OCI-LY3 (cell line): ENCODE measurements around the gene FURIN.

ENCODE experiments used
- EZH2phosphoT487 ChIP-seq: fragments of 200-600 bp; shearing (Covaris generic); IDR thresholded peaks from 2 replicates; pipeline ENCODE4 v1.6.1; 2018; ENCODE audit warnings: antibody characterized with exemption, mixed run types, low read depth
- TF ChIP-seq, protein P1 (sequence below): fragments of 200-600, 300-600 bp; sonication (generic); IDR thresholded peaks from 2 replicates; pipeline ENCODE4 v1.5.1; 2014; ENCODE audit warnings: antibody characterized with exemption, low read length, low read depth

DNA sequence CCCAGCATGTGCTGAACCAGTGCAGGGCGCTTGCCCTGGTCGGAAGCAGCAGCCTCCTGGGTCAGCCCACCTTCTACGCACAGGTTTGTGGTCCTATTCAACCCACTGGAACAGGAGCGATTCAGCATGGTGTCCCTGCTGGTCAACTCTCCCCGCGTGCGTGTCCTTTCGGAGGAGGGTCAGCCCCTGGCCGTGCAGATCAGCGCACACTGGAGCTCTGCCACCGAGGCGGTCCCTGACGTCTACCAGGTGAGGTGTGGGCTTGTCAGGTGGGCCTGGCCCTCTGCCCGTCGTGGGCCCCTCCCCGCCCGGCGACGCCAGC is 42.9 kb downstream of the FURIN start:
- TF ChIP-seq, protein P1, sequence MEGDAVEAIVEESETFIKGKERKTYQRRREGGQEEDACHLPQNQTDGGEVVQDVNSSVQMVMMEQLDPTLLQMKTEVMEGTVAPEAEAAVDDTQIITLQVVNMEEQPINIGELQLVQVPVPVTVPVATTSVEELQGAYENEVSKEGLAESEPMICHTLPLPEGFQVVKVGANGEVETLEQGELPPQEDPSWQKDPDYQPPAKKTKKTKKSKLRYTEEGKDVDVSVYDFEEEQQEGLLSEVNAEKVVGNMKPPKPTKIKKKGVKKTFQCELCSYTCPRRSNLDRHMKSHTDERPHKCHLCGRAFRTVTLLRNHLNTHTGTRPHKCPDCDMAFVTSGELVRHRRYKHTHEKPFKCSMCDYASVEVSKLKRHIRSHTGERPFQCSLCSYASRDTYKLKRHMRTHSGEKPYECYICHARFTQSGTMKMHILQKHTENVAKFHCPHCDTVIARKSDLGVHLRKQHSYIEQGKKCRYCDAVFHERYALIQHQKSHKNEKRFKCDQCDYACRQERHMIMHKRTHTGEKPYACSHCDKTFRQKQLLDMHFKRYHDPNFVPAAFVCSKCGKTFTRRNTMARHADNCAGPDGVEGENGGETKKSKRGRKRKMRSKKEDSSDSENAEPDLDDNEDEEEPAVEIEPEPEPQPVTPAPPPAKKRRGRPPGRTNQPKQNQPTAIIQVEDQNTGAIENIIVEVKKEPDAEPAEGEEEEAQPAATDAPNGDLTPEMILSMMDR: no peak
- TF ChIP-seq EZH2phosphoT487: no peak
